Measurements from ENCODE around the gene ST8SIA5.

DNA sequence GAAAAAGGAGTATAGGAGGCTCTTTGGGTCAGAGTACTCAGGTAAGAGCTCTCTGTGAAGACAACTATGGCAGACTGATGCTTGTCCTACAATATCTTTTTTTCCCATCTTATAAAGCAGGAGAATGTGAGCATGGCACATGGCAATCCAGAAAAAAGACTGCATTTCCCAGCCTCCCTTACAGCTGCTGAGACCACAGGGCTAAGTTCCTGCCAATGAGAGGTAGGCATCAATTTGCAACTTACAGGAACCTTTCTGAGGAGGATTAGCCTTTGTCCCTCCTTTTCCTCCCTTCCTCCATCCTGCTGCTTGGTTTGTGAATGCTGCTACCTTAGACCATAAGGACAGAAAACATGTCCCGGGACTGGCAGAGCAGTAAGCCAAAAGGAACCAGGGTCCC is 37.8 kb upstream of the ST8SIA5 start:
- TF ChIP-seq TAF1 (CRISPR knock-in tag; IDR thresholded peaks at IDR 0.05) (no peak), EP300 (IDR thresholded peaks at IDR 0.05; ENCODE audit: low read depth in 2 of 2, low read length in 2 of 2) (no peak), EP300 (CRISPR knock-in tag; IDR thresholded peaks at IDR 0.05; ENCODE audit: borderline replicate concordance) (no peak), MEF2D (CRISPR knock-in tag; IDR thresholded peaks at IDR 0.05) (no peak), MYNN (CRISPR knock-in tag; IDR thresholded peaks at IDR 0.05; ENCODE audit: low read depth) (no peak), U2AF1 (optimal IDR thresholded peaks at IDR 0.05; ENCODE audit: low read depth, low read length) (no peak), RAD21 (CRISPR knock-in tag; IDR thresholded peaks at IDR 0.05) (no peak), POLR2A (IDR thresholded peaks at IDR 0.05; ENCODE audit: insufficient read depth in 1 of 2, low read depth in 2 of 2, low read length in 2 of 2) (no peak), ZNF33A (CRISPR knock-in tag; IDR thresholded peaks at IDR 0.05; ENCODE audit: borderline replicate concordance) (no peak), BHLHE40 (IDR thresholded peaks at IDR 0.05; ENCODE audit: low read length) (no peak), POLR2AphosphoS5 (IDR thresholded peaks at IDR 0.05; ENCODE audit: low read depth, low read length) (no peak), TARDBP (CRISPR knock-in tag; IDR thresholded peaks at IDR 0.05) (no peak)
- TF ChIP-seq, protein P1, sequence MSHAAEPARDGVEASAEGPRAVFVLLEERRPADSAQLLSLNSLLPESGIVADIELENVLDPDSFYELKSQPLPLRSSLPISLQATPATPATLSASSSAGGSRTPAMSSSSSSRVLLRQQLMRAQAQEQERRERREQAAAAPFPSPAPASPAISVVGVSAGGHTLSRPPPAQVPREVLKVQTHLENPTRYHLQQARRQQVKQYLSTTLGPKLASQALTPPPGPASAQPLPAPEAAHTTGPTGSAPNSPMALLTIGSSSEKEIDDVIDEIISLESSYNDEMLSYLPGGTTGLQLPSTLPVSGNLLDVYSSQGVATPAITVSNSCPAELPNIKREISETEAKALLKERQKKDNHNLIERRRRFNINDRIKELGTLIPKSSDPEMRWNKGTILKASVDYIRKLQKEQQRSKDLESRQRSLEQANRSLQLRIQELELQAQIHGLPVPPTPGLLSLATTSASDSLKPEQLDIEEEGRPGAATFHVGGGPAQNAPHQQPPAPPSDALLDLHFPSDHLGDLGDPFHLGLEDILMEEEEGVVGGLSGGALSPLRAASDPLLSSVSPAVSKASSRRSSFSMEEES (CRISPR knock-in tag; IDR thresholded peaks at IDR 0.05): no peak
- TF ChIP-seq, protein P2, sequence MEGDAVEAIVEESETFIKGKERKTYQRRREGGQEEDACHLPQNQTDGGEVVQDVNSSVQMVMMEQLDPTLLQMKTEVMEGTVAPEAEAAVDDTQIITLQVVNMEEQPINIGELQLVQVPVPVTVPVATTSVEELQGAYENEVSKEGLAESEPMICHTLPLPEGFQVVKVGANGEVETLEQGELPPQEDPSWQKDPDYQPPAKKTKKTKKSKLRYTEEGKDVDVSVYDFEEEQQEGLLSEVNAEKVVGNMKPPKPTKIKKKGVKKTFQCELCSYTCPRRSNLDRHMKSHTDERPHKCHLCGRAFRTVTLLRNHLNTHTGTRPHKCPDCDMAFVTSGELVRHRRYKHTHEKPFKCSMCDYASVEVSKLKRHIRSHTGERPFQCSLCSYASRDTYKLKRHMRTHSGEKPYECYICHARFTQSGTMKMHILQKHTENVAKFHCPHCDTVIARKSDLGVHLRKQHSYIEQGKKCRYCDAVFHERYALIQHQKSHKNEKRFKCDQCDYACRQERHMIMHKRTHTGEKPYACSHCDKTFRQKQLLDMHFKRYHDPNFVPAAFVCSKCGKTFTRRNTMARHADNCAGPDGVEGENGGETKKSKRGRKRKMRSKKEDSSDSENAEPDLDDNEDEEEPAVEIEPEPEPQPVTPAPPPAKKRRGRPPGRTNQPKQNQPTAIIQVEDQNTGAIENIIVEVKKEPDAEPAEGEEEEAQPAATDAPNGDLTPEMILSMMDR (CRISPR knock-in tag; IDR thresholded peaks at IDR 0.05): no peak
- TF ChIP-seq, protein P3, sequence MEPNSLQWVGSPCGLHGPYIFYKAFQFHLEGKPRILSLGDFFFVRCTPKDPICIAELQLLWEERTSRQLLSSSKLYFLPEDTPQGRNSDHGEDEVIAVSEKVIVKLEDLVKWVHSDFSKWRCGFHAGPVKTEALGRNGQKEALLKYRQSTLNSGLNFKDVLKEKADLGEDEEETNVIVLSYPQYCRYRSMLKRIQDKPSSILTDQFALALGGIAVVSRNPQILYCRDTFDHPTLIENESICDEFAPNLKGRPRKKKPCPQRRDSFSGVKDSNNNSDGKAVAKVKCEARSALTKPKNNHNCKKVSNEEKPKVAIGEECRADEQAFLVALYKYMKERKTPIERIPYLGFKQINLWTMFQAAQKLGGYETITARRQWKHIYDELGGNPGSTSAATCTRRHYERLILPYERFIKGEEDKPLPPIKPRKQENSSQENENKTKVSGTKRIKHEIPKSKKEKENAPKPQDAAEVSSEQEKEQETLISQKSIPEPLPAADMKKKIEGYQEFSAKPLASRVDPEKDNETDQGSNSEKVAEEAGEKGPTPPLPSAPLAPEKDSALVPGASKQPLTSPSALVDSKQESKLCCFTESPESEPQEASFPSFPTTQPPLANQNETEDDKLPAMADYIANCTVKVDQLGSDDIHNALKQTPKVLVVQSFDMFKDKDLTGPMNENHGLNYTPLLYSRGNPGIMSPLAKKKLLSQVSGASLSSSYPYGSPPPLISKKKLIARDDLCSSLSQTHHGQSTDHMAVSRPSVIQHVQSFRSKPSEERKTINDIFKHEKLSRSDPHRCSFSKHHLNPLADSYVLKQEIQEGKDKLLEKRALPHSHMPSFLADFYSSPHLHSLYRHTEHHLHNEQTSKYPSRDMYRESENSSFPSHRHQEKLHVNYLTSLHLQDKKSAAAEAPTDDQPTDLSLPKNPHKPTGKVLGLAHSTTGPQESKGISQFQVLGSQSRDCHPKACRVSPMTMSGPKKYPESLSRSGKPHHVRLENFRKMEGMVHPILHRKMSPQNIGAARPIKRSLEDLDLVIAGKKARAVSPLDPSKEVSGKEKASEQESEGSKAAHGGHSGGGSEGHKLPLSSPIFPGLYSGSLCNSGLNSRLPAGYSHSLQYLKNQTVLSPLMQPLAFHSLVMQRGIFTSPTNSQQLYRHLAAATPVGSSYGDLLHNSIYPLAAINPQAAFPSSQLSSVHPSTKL (CRISPR knock-in tag; IDR thresholded peaks at IDR 0.05): no peak
